GM18505 (cell line): ENCODE data around the gene WDR11.

ENCODE experiments used
- ATAC-seq: cut with Tn5 transposase; IDR thresholded peaks from one replicate; pipeline ENCODE4 v1.9.1; 2021; ENCODE audit not compliant: unreplicated experiment
- POLR2A ChIP-seq: IDR thresholded peaks from 4 replicates; pipeline ENCODE4 v1.6.1; 2011; ENCODE audit warnings: borderline replicate concordance; ENCODE audit not compliant: insufficient read depth, insufficient read length; ENCODE audit errors: extremely low read depth

Gene WDR11

DNA sequence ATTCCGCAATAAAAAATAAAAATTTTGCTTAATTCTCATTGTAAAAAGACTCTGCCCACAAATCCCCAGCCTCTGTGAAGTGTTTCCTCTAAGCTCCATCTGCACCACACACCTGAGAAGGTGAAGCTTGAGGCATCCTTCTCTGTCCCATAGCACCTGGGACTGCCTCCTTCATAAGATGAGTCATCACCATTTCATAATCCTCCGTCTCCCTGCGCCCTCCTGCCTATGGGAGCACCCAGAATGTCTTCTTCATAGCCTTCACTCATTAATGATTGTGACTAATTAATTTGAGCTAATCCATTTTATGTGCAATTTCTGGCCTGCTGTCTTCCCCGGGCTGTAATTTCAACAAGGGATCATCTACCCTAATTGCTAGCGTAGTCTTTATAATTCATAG is 90.3 kb downstream of the WDR11 start:
- ATAC-seq: no peak
- TF ChIP-seq POLR2A: no peak

DNA sequence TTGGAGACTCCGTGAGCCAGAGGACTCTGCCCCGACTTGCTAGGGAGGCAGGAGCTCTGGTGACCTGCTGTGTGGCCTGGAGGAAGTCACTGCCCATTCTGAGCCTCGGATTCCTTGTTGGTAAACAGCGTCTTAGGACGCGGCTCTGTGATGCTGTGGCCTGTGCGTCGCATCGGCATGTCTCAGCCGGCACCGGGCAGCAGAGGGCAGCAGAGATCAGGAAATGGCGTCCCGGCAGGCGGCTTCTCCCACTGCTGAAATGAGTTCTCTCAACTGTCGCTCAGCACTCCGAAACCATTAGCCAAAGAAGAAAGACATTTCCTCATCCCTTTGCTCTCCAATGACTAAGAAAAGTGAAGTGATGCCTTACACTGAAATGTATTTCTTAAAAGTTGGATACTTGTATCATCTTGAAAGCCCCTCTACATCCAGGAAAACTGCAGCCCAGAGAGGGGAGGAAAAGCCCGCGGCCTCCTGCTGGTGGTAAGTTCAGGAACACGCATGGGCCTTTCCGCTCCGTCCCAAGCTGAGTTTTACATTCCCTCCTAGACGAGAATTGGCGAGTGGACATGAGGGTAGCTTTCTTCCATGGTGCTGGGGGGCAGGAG is 91.7 kb downstream of the WDR11 start:
- TF ChIP-seq POLR2A: no peak
- peak; percentile 86 for ATAC-seq

DNA sequence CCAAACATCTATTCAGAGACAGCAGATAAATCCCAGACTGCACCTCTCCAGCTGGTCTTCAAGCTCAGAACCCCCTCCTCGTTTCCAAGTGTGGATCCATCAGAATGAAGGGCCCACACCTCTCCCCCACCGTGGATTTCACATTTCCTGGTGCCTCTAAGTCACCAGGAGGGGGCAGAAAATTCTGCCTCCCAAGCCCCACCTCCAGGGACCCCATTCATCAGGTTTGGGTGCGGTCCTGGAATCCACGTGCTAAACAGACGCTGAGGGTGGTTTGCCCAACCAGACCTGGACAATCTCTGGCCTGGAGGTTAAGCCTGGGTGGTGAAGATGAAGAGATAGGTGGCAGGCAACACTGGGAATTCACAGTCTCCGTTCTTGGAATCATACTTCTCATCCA is 92.4 kb downstream of the WDR11 start:
- no peak for ATAC-seq
- TF ChIP-seq POLR2A: no peak

DNA sequence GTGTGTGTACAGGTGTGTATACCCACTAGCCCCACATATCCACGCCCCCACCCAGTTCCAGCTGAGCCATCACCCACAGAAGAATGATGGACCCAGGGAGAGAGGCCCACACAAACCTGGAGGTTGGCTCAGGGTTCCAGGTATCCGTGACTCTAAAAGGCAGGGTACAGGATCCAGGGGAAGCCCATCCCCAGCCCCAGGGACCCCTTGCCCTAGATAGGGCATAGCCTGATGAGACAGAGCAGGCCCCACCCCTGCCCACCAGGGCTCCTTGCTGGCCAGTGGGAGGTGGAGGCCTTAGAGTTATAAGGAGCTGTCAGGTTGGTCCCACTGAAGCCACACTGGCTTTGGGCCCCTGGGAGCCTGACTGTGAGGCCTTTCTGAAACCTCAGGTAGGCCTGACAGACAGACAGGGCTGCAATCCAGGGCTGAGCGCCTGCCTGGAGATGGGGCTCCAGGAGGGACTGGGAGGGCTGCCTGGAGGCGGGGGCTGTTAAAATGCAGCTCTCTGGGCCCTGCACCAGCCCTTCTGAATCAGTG is 93.5 kb downstream of the WDR11 start:
- TF ChIP-seq POLR2A: no peak
- ATAC-seq: no peak

DNA sequence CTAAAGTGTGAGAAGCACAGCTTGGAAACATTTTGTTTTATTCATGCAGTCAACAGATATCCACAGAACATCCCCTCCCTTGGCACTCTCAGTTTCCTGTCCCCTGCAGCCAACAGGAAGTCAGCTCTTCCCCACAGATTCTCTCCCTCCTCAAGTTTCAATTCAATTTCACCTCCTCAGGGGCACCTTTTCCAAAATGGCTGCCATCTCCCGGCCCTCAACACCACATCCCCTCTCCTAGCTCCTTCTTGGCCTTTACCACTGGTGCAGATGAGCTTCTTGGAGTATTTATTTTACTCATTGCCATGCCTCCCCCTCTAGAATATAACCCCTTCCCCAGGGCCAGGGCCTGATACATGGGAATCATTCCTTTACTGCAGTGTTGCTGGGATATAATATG is 94.0 kb downstream of the WDR11 start:
- no peak for TF ChIP-seq POLR2A
- ATAC-seq: no peak

DNA sequence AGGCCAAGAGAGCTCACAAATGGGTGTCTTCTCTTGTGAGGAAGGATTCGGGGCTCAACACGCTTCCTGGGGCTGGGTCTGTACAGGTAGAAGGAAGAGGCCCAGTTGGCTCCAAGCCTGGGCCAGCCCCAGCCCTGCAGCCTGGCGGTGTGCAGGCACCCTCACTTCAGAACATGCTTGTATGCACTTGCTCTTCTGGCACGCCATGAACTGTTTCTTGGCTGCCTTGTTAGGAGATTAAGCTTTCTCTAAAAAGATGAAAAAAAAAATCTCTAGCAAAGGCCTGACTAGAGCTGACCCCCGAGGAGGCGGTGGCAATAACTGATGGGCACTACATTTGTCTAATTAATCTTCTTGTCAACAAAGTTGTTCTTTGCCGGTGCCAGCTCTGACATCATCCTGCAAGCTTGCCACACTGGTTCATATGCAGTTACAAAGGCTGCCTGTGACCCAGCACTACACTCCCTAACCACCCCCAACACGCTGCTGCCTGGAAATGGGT is 94.7 kb downstream of the WDR11 start:
- ATAC-seq: no peak
- no peak for TF ChIP-seq POLR2A

DNA sequence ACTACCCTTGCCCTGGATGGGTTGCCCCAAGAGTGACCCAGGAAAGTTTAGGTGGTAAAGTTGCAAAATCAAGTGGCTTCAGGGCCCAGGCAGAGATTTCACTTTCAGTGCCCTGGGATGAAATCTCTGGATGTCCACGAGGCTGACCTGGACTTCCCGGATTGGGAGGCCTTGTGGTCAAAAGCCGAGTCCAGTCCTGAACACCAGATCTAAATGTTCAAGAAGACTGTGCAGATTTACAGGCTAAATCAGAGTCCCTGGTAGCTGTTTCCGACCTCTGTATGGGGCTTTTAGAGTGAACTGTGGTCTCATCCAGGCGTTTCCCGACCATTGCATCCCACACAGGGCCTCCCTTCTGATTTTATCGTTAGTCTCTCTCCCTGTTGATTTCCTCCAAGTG is 95.3 kb downstream of the WDR11 start:
- no peak for TF ChIP-seq POLR2A
- ATAC-seq: no peak

DNA sequence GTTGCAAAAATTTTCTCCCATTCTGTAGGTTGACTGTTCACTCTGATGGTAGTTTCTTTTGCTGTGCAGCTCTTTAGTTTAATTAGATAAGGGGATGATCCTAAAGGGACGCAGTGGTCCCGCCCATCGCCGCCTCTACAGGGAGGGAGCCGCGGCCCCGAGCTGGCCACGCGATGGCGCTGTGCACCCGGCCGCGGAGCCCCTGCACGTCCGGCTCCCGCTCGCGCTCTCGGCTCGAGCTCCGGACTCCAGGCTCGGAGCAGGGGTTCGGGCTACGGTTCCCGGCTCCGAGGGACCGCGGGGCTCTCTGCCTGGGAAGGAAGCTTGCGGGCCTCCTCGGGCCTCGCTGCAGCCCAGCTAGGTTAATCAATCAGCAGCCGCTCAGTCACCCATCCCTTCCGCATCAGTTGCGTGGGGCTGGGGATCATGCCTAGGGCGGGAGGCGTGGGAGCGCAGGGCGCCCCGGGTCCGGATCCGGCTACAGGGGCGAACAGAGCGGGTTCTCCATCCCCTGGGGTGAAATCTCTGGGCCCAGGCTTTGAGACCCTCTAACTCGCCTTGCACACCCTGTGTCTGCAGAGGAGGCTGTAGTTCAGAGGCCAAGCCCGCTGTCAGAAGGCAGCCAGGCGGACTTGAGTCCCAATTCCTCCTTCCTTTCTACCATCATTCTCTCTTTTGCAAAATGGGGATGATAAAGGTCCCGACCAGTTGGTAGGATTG is 97.9 kb downstream of the WDR11 start:
- TF ChIP-seq POLR2A: no peak
- ATAC-seq: peak; percentile 92

DNA sequence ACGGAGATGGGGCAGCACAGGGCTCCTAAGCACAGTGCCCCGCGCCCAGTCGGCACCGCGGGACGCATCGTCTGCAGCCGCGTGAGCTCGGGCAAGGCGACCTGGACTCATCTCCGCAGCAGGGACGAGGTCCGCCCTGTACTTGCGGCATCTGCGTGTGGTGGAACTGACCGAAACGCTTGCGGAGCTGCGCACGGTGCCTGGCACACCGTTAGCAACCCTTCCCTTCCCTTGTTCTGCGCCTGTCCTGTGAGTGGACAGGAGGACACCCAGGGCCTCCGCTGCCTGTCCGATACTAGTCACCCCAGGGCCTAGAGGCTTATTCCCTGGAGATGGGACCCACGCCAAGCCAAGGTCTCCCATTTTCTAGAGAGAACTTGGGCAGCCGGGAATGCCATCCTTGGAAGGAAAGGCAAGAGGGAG is 98.5 kb downstream of the WDR11 start:
- no peak for TF ChIP-seq POLR2A
- ATAC-seq: no peak

DNA sequence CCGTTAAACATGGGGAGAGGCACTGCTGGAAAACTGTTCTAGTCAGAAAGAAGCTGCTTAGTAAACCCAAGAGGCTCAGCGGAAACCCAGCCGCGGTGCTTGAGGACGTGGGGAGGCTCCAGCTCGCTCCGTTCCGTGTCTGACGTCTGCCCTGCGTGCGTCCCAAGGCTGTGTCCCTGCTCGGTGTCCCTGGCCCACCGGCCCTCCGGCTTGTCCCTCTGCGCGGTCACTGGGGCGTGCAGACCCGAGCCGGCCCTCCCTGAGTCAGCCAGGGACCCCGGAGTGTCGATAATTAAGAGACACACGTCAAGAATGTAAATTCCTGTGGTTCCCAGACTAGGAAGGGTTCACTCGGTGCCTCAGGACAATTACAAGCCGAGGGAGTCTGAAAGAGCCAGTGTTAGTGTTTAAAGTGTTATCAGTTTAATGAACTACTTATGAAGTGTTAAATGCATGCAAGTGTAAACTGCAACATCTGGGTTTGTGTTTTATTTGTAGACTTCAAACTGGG is 98.9 kb downstream of the WDR11 start:
- TF ChIP-seq POLR2A: no peak
- no peak for ATAC-seq

DNA sequence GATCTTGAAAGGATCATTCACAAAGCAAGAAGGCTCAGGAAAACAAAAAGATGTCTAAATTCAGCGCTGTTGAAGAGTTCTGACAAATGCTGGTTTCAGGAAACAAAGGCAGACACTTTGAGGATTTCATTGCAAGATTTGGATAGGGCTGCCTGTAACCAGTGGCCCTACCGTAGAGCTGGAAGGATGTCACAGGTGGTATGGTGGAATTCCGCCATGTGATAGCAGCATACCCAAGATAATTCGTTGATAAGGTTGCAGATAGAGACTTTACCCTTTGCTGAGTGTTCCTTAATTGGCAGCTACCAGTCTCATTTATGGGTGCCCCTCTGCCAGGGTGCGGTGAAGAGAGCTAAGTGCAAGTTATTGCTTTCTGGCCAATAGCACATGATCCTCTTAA is 100.1 kb downstream of the WDR11 start:
- no peak for TF ChIP-seq POLR2A

DNA sequence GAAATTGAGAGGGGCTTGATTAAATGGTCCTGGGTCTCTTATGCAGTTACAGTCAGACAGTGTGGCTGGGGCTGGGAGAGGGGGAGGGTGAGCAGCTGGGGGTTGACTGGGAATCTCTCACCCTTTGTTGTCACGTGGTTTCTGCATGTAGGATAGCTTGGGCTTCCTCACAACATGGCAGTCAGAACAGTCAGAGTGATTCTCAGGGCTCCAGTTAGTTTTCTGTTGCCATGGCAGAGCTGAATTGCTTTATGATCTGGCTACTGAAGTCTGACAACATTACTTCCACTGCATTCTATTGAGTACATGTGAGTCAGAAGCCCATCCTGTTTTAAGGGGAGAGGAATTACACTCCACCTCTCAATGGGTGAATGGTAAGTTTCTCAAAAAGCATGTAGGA is 102.7 kb downstream of the WDR11 start:
- ATAC-seq: no peak
- TF ChIP-seq POLR2A: no peak

More for the DNA sequence above, 100.1 kb downstream of the WDR11 start:
- ATAC-seq: no peak
